GM19043 (cell line): ENCODE measurements around the gene MAPRE3.
A peak's percentile ranks its signal among the peaks of the same experiment; 100 is the strongest.

Experiments used
- ATAC-seq: cut with Tn5 transposase; IDR thresholded peaks from one replicate; pipeline ENCODE4 v1.9.1; 2021; ENCODE audit warnings: low read depth; ENCODE audit not compliant: unreplicated experiment

Gene MAPRE3

DNA sequence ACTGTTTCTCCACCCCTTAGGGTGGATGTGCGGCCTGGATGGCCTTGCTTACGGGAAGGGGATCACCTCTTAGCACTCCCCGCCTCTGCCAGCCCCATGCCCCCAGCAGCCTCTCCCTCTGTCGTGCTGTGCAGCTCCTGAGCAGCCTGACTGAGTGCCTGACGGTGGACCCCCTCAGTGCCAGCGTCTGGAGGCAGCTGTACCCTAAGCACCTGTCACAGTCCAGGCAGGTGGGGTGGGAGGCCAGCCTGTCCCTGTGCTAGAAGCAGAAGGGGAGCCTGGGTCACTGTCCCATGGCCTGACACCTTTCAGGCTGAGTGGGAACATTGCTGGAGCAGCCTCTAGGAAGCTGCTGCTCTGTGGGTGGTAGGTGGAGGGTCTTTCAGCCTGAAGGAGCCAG, 67.6 kb downstream of the MAPRE3 start:
- ATAC-seq: no peak

DNA sequence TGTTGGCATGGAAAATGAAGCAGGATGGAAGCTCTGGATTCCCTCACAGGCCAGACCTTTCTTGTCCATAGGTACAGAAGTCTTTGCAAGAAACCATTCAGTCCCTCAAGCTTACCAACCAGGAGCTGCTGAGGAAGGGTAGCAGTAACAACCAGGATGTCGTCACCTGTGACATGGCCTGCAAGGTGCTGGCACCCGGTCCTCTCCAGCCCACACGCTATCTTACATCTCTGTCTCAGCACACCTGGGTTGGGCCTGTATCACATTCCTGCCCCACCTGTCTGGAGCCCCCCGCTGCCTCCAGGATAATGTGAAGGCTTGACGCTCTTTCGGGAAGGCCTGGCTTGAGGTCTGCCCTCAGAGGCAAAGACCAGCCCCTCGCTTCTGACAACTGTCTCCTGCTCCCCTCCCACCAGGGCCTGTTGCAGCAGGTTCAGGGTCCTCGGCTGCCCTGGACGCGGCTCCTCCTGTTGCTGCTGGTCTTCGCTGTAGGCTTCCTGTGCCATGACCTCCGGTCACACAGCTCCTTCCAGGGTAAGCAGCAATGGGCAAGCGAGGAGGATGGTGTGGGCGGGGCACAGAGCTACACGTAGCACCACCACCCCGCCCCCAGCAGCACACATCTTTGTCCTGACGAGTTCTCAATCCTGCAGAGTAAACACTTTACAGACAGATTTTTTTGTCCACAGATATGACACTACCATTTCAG, 68.3 kb downstream of the MAPRE3 start:
- ATAC-seq: no peak

DNA sequence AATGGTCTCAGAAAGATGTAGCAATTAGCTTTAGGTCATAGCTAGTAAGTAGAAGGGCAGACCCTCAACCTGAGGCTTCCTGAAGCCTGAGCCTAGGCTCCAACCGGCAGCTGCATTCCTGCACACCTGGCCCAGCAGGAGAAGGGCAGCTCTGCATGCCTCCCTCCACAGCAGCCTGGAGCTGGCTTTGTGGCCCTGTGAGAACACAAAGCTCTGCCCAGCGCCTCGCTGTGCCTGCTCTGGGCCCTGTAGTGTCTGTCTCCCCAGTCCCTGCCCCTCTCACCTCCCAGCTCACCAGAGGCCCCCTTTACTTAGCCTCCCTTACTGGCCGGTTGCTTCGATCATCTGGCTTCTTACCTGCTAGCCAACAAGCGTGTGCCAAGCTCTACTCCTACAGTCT, 69.0 kb downstream of the MAPRE3 start:
- ATAC-seq: no peak

DNA sequence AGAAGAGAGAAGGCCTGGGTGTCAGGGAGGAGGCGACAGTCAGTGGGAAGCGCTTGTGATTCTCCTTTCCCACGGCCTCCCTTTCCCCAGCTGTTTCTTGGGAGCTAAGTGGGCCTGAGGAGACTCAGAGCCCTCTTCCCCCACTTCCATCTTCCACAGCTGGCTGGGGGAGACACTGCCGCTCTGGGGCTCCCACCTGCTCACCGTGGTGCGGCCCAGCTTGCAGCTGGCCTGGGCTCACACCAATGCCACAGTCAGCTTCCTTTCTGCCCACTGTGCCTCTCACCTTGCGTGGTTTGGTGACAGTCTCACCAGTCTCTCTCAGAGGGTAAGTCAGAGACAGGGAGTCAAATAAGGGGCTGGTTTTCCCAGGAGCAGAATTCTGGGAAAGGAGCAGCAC, 69.4 kb downstream of the MAPRE3 start:
- ATAC-seq: no peak

DNA sequence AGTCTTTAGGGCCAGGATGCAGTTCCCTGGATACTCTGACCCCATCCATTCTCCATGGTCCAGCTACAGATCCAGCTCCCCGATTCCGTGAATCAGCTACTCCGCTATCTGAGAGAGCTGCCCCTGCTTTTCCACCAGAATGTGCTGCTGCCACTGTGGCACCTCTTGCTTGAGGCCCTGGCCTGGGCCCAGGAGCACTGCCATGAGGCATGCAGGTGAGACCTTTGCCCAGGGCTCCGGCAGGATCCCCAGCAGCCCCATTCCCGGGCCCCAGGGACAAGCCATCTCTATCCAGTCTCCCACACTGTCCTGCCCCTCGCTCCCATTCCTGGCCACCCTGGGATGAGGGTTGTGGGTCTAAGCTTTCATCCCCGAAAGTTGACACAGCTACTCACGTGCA, 69.8 kb downstream of the MAPRE3 start:
- ATAC-seq: no peak

DNA sequence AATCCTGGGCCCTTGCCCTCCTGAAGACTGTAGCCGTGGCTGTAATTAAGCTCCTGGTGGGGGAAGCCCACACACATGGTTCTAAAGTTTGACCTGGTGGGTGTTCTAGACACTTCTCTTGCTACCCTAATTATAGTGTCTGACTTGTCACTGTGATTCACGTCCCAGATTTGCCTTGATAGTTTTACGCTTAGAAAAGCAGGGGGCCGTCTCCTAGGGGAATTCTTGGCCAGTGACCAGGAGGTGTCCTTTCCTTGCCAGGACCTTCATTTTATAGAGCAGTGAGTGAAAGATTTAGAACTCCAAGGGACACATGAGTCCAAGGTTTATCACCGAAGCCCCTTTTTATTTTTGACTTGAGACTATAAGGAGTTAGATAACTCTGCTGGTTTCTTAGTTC, 71.3 kb downstream of the MAPRE3 start:
- no peak for ATAC-seq

DNA sequence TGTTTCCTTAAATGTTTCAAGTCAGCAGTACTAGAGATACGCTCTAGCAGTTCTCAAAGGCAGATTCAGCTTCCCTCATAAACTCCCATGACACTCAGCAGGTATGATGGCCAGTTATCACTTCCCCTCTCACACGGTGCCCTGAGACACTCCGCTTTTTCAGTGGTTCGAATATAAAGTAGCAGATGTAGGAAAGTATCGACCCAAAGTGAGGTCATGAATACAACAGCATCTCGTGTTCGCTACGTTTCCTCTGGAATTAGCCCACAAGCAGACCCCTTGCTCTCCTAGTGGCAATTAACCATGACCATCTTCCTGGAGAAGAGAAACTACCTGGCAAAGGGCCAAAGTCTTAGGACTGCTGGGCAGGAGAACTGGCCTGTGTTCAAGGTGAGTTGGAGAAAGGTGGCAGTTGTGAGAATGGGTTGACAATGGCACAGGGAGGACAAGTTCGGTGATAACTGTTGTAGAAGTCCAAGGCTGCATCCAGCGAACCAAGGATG, 71.8 kb downstream of the MAPRE3 start:
- no peak for ATAC-seq

DNA sequence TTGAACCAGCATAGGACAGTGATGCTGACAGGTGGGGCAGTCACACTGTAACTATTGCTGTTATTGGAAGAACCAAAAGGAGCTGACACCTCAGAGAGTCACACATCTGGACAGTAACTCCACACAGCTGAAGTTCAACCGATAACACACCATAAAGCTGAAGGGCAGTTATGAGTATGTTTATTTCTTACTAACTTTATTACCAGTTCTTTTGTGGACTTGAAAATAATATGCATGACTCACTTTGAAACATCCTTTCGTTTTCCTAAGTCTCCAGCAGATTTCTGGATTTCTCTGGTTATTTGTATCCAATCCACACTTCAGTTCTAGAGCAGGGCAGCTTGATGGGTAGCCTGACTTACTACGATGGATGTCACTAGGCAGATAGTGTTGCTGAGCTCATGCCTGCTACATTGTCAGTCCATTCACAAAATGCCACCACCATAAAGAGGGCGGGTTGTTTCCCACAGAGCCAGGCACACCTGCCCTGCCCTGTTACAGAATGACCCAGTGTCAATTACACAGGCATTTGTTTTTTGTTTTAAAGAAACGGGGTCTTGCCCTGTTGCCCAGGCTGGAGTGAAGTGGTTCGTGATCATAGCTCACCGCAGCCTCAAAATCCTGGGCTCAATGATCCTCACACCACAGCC, 72.7 kb downstream of the MAPRE3 start:
- ATAC-seq: no peak

DNA sequence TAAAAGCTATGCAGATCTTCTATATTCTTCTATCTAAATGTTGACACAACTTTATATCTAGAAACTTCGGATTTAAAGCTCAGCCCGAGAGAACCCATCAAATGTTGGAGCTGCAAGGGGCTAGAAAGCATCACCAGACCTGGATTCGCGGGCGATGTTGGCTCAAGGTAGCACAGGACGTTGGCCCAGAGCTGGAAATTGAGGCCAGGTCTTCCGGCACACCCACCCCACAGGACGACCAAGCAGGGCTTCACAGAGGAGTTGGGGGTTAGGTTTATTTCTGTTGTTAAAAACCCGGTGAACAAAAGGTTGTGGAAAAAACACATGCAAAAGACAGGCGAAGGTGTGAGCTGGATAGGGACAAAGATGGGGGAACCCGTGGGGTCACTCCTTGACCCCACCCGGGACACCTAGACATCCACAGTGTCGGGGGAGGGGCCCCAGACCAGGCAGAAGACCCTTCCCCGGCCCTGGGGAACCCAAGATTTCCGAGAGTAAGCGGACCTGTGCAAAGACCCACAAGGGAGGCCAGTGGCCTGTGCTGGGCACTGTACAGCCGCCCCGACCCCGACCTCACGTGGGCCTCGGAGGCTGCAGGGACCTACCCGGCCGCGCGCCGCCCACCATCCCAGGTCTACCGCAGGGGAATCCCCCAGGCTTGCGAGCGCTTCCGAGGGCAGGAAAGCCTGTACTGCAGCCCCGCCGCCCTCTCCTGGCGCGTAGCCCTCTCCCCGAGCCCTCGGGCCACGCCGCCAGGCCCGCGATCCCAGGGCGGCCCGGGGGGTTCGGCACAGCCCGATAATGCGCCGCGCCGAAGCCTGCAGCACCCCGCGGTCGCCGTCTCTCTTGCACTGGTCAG, 79.2 kb downstream of the MAPRE3 start:
- ATAC-seq: peak; percentile 23

DNA sequence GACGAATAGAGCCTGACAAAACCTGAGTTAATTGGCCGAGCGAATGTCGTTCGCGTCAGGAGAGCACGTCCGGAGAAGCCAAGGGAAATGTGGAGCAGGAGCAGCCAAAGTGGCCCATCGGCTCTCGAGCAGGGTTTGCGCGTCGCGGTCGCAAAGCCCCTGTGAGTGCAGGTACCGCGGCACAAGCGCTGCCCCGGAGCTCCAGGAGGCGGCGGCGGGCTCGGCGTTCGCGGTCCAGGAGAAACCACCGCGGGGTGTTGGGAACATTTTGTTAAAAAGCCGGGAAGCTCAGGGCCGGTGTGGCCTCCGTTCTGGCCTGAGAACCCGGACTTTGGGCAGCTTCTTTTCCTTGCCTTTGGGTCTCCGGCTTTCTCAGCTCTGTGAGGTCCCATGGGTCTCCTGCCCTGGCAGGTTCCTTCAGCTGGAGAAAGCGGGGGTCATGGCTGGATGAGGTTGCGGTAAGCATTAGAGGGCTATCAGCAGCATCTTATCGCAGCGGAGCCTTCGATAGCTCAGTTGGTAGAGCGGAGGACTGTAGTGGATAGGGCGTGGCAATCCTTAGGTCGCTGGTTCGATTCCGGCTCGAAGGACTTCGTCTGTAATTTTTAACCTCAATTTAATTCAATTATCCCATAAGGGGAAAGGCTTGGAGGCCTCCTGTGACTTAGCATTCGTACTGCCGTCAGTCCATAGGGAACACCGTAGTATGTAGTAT, 80.0 kb downstream of the MAPRE3 start:
- peak; percentile 42 for ATAC-seq

DNA sequence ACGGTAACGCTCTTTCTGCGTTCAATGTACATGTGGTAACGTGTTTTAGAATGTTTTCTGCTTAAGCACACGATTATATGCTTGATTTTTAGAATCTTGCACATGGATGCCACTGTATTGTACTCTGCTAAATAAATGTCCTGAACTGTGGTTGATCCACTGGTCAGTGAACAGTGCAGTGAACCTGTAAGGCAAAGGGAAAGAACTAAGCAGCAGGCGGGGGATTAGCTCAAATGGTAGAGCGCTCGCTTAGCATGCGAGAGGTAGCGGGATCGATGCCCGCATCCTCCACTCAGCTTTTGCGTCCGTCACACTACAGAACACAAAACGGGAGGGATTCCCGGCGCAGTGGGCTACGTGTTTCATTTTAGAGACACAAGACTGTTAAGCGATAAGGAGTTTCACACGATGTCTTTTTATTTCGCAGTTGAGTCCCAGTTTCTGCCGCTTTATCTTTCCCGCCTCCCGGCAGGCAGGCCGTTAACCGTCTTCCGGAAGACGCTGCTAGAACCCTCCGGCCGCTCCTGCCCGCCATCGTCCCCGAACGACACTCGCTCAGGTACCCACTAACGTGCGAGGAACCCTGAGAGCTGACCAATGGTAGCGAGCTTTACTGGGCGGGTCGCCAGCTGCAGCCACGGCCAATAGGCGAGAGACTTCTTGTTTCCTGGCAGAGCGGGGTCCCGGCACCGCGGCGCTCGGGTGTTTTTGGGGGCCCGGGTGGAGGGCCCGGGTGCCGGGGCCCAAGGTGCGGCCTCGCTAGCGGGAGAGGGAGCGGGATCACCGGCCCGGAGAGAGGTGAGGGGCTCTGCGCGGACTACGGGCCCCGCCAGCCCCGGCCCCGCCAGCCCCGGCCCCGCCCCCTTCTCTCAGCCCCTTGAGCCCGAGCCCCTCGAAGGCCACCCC, 80.8 kb downstream of the MAPRE3 start, which contains the start of gene AGBL5:
TSS of gene AGBL5 (plus strand) at position 673 of the 906 bp plus-strand sequence. CDS start 1,291 bp downstream, outside the sequence.
- peak; percentile 70 for ATAC-seq

DNA sequence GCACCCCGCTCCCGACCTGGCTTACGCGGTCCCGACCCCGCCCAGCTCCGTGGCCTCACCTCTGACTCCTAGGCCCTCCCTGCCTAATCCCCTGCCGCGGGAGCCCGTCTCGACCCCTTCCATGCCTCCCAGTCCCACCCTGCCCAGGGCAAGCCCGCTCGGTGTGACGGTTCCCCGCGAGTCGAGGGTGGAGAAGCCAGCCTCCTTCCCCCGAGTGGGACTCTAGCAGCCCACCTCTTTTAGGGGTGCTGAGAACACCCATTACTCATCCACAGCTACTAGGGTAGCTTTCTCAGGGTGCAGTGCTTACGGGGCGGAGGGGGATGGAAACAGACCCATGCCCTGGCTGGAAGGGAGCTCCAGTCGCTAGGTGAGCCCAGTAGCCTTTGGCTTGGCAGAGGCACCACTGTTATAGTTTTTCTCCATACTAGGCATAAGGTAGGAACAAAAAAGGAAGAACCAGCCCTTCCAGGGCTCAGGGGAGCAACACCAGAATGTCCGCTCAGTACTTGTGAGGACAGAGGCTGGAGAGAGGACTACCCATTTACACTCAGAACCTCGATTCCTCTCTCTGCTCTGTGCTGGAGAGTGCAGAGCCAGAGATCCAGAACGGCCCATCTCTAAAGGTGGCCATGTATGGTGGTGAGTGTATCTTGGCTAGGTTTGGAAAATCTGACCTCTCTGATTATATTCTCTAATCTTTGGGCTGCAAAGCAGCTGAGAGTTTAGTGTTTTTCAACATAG, 81.6 kb downstream of the MAPRE3 start:
- no peak for ATAC-seq

DNA sequence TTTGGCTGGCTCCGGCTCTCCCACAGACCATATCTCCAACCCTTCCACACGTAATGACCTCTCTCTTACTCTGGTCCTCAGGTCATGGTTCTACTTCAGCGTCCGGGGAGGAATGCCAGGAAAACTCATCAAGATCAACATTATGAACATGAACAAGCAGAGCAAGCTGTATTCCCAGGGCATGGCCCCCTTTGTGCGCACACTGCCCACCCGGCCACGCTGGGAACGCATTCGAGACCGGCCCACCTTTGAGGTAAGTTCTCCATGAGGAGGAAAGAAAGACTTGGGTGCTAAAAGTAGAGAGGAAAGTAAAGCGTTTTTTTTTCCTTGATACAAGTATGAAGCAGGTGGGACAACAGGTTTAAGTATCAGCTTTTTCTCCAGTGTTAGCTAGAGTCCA, 82.9 kb downstream of the MAPRE3 start:
- no peak for ATAC-seq

DNA sequence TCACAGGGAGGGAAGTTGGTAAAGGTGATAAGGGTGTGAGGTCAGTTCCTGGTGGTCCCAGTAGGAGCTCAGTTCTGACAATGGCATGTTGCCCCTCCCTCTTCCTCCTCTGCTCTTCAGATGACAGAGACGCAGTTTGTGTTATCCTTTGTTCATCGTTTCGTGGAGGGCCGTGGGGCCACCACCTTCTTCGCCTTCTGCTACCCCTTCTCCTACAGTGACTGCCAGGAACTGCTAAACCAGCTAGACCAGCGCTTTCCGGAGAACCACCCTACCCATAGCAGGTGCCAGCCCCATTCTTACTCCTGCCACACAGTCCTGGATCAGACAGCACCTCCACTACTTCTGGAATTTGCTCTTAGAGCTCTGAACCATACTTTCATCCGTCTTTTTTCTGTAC, 83.3 kb downstream of the MAPRE3 start:
- ATAC-seq: no peak

DNA sequence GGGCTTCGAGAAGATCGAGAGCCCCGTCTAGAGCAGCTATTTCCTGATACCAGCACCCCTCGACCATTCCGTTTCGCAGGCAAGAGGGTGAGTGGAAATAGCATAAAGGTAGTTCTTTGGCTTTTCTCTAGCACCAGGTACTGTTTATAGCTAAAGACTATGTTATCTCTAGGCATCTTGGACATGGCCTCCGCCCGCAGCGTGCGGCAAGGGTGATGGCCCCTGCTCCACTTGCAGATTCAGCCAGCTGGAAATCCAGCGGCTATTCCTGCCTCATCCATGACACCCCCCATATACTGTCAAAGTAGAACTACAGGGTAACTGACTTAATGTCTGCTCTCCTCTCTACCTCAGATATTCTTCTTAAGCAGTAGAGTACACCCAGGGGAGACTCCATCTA, 84.3 kb downstream of the MAPRE3 start:
- ATAC-seq: no peak

DNA sequence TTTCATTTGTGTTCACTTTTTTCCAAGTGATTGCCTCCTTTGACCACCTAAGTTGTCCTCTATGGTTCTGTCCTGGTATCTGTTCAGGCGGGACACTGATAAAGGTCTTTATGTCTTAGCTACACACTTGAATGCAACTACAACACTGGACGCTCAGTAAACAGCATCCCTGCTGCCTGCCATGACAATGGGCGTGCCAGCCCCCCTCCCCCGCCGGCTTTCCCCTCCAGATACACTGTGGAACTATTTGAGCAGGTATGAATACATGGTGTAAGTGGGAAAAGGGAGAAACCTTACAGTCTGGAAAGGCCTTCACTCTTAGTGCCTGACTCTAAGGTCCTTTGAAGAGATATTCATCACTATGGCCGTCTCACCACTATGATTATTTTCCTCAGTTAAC, 86.7 kb downstream of the MAPRE3 start:
- ATAC-seq: no peak

DNA sequence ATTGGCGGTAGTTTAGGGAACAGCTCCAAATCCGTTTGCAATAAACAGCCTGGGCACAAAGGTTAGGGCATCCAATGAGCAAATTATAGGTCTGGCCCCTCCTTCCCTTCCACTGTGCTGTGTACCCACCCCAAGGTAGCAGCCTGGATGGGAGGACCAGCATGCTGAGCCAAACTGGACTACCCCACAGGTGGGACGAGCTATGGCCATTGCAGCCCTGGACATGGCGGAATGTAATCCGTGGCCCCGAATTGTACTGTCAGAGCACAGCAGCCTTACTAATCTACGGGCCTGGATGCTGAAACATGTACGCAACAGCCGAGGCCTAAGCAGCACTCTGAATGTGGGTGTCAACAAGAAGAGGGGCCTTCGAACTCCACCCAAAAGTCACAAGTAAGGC, 87.8 kb downstream of the MAPRE3 start:
- ATAC-seq: no peak

DNA sequence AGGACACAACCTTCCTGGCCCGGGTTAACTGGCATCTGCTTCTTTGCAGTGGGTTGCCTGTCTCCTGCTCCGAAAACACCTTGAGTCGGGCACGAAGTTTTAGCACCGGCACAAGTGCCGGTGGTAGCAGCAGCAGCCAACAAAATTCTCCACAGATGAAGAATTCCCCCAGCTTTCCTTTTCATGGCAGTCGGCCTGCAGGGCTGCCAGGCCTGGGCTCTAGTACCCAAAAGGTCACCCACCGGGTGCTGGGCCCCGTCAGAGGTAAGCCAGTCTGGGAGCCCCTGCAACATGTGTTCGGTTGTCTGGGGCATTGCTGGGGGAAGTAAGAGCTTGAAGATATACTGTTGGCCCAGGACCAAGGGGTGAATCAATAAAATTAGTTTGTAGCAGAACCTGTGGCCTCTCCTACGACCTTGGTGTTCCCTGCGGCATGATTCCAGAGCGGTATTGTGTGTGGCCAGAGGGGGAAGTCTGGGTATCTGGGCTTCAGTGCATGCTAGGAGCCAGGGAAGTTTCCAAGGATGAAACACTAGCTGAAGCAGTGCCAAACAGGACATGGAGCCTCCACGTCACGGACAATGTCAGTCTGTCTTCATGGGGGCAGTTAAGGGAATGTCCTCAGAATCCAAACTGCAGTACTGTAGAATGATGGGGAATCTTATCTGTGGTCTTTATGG, 88.8 kb downstream of the MAPRE3 start:
- ATAC-seq: no peak
